Stimulated activated naive CD8-positive, alpha-beta T cell treated with anti-CD3 and anti-CD28 coated beads, Interleukin-15, Interleukin-2, amounts not matched to agents 100 ng/mL and 50 ng/mL, for 24 hours (primary cell): ENCODE measurements around the gene BCAN.
A peak's percentile ranks its signal among the peaks of the same experiment; 100 is the strongest.

Experiments
- H3K27ac Mint-ChIP-seq: one replicate; pipeline ENCODE4 v1.8.0; 2021; ENCODE audit warnings: mild to moderate bottlenecking, mixed read lengths
- H3K27me3 Mint-ChIP-seq: one replicate; pipeline ENCODE4 v1.8.0; 2021; ENCODE audit warnings: mixed read lengths
- H3K36me3 Mint-ChIP-seq: one replicate; pipeline ENCODE4 v1.8.0; 2021; ENCODE audit warnings: low read depth, mixed read lengths
- H3K4me1 Mint-ChIP-seq: one replicate; pipeline ENCODE4 v1.8.0; 2021; ENCODE audit warnings: low read depth, mixed read lengths
- H3K4me3 Mint-ChIP-seq: one replicate; pipeline ENCODE4 v1.8.0; 2021; ENCODE audit warnings: mild to moderate bottlenecking, mixed read lengths
- H3K9me3 Mint-ChIP-seq: one replicate; pipeline ENCODE4 v1.8.0; 2021; ENCODE audit warnings: mixed read lengths

The BCAN gene

GRCh38 chr1:156703336-156703735 lies 61.4 kb downstream of the BCAN start:
- no peaks in the 10 kb centered on the region for H3K36me3 Mint-ChIP-seq
- peaks cover 32% of the 10 kb centered on the region for H3K27me3 Mint-ChIP-seq
- no peak overlapping the region for H3K27ac Mint-ChIP-seq
- H3K9me3 Mint-ChIP-seq, result no peaks in the 10 kb centered on the region
- H3K4me3 Mint-ChIP-seq, result no peak overlapping the region
- H3K4me1 Mint-ChIP-seq, result peaks cover 27% of the 10 kb centered on the region

GRCh38 chr1:156703741-156704140 lies 61.8 kb downstream of the BCAN start:
- Mint-ChIP-seq H3K4me3 (no peak overlapping the region), H3K36me3 (no peaks in the 10 kb centered on the region), H3K4me1 (peaks cover 27% of the 10 kb centered on the region), H3K27ac (no peak overlapping the region), H3K27me3 (peaks cover 32% of the 10 kb centered on the region), H3K9me3 (no peaks in the 10 kb centered on the region)

- H3K4me1 Mint-ChIP-seq, result peaks cover 27% of the 10 kb centered on the region
- no peaks in the 10 kb centered on the region for H3K9me3 Mint-ChIP-seq
- no peak overlapping the region for H3K27ac Mint-ChIP-seq
- peaks cover 29% of the 10 kb centered on the region for H3K27me3 Mint-ChIP-seq
- no peaks in the 10 kb centered on the region for H3K36me3 Mint-ChIP-seq
- no peak overlapping the region for H3K4me3 Mint-ChIP-seq
Measured at GRCh38 chr1:156704166-156704711, 62.3 kb downstream of the BCAN start.

DNA sequence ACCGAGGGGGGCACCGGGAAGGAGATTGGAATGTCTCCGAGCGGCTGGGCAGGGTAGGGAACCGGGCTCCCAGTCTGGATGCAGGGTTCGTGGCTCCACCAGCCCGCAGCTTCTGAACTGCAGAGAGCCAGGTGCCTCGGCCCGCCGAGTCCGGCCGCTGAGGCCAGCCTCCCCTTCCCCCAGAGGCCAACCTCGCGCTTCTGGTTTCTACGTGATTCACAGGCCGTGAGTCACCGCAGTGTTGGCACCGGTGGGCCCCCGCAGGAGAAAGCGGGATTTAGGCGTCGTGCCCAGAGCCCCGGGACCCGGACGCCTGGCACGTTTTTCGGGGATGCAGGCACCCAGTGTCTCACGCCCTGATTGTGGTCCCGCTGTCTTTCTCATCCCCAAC lies 63.0 kb downstream of the BCAN start:
- Mint-ChIP-seq H3K27ac (no peak overlapping the region), H3K36me3 (no peaks in the 10 kb centered on the region)

DNA sequence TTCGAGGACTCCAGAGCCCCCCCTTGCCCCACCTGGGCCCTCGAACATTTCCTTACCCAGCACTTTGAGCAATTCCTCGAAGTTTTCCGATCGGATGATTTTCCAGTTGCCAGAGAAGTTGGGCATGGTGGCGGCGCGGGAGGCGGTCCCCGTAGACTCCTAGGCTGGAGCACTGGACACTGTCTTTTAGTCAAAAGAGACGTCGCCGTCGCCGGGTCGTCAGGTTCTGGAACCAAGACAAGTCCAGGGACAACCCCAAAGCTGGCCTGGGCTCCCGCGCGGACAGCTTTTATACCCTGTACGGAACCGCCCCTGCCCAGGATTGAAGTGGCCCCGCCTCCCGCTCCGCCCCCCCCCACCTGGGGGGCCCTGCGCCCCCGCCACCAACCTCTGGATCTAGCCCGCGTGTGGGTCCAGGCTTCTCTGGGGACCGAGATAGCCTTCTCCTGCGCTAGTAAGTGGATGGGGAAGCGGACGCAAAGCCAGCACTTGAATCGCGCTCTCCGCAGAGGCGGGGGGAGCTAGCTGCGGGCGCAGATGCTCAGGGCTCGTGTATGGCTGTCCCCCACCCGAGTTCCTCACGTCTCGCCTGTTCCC lies 63.5 kb downstream of the BCAN start, which contains the start of gene CRABP2:
TSS of gene CRABP2 (minus strand) at position 263 of the 597 bp plus-strand sequence. CDS start at position 126, 137 bp downstream.
- Mint-ChIP-seq H3K9me3 (no peaks in the 10 kb centered on the region), H3K4me1 (peaks cover 27% of the 10 kb centered on the region), H3K36me3 (no peaks in the 10 kb centered on the region), H3K27me3 (peaks cover 29% of the 10 kb centered on the region), H3K27ac (peak within 1 kb of the TSS; percentile 55), H3K4me3 (peak within 1 kb of the TSS; percentile 78)

More for the DNA sequence above, 63.0 kb downstream of the BCAN start:
- H3K4me3 Mint-ChIP-seq, result peak overlapping the region; percentile 20
- peaks cover 29% of the 10 kb centered on the region for H3K27me3 Mint-ChIP-seq
- H3K9me3 Mint-ChIP-seq, result no peaks in the 10 kb centered on the region
- peaks cover 27% of the 10 kb centered on the region for H3K4me1 Mint-ChIP-seq

DNA sequence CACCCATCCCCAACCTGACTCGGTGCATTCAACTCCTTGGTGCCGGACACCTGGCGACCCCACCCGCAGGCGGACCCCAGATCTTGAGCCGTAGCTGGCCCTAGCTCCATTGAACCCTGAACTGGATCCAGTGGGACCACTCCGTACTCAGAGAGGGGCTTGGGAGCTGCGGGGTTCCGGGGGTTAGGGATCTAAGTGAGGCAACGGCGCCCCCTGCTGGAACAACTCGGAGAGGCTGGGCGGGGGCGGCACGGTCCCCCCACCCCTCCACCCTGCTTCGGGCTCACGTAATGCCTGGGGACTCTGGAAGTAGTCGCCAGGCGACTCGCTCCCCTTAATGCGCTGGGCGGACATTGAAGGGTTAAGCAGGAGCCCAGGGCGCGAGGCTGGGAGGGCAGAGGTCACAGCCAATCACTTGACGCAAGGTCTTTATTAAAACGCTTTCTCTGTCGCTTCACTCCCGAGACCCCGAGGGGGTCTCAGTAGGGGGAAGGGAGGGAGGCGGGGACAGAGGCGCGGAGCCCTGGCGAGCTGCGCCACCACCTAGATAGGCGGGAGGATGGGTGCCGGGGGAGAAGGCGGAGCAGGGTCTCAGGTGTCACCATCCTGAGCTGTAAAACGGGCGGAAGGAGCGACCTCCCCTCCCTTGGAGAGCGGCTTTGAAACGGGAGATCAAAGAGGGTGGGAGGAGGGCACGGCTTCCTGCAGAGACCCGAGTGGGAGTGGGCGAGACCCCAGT lies 64.2 kb downstream of the BCAN start:
- H3K27ac Mint-ChIP-seq, result peak overlapping the region; percentile 55

DNA sequence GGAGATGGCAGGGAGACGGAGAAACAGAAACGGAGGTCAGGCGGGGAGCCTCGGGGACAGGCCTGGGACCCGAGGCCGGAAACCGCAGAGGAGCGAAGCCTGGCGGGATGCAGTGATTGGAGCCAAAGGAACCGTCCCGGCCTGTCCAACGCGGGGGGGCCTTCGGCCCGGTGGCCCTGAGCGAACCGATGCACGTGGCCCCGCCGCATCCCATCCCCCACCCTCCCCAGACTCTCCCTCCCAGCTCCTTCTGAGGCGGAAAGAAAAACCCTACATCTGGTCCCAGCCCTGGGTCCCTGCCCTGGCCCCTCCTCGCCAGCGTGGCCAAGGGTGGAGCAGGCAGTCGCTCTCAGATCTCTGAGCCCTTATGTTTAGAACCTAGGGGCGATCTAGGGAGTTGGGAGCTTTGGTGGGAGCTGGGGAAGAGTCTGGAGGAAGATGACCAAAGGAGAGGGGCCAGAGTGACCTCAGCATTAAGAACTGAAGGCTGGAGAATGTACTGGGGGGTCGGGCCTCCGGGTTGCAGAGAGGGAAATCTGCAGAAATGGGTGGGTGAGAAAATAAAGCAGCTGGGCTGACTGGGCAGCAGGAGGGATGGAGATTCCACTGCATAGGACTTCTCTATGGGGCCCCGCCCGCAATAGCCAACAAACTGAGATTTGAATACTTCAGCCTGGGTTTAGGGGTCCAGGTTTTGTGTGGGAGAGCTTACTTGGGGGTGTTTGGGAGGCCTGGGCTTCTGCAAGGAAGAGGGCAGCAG lies 64.9 kb downstream of the BCAN start:
- H3K4me1 Mint-ChIP-seq, result peaks cover 27% of the 10 kb centered on the region
- H3K36me3 Mint-ChIP-seq, result no peaks in the 10 kb centered on the region
- H3K27ac Mint-ChIP-seq, result peak overlapping the region; percentile 55
- H3K27me3 Mint-ChIP-seq, result peaks cover 21% of the 10 kb centered on the region
- peak overlapping the region; percentile 78 for H3K4me3 Mint-ChIP-seq
- no peaks in the 10 kb centered on the region for H3K9me3 Mint-ChIP-seq

More for the DNA sequence above, 64.2 kb downstream of the BCAN start:
- Mint-ChIP-seq H3K4me3 (peak overlapping the region; percentile 78), H3K9me3 (no peaks in the 10 kb centered on the region), H3K36me3 (no peaks in the 10 kb centered on the region), H3K27me3 (peaks cover 26% of the 10 kb centered on the region), H3K4me1 (peaks cover 27% of the 10 kb centered on the region)

DNA sequence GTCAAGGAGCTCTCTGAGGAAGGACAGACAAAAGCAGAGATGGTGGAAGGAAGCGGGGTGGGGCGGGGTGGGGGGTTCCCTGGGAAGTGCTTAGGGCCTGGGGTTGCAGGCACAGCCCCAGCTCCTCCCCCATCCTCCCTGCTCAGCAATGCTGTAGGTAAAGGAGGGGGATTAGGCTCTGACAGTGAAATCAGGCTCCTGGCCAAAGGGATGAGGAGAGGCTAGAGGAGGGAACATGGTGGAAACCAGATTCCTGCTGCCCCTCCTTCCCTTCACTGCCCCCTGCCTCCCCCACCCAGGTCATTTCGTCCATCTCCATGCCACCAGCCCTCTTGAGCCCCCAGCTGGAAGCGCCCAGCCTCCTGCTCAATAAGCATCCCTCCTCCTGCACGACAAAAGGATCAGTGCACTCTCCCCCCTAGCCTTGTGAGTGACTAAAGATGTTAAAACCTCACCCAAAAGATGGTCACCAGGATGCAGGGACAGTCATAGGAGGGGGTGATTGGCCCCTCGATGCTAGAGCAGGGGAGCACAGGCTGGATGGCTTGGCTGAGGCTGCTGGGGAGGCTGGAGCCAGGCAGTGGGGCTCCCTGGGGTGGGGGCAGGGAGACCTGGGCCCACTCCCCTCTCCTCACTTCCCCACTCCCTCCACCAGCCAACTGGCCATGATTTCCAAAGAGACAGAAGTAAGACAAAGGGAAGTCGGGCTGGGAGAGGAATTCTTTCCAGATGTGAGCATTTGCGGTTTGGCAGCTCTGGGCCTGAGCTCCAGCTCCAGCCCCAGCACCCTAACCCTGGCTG lies 65.7 kb downstream of the BCAN start:
- Mint-ChIP-seq H3K27ac (no peak overlapping the region), H3K4me3 (peak overlapping the region; percentile 13), H3K36me3 (no peaks in the 10 kb centered on the region), H3K4me1 (peaks cover 27% of the 10 kb centered on the region), H3K27me3 (peaks cover 21% of the 10 kb centered on the region), H3K9me3 (no peaks in the 10 kb centered on the region)

- Mint-ChIP-seq H3K9me3 (no peaks in the 10 kb centered on the region), H3K4me1 (peaks cover 27% of the 10 kb centered on the region), H3K36me3 (no peaks in the 10 kb centered on the region), H3K27me3 (peaks cover 18% of the 10 kb centered on the region), H3K27ac (no peak overlapping the region), H3K4me3 (no peak overlapping the region)
Measured at GRCh38 chr1:156708218-156708661, 66.3 kb downstream of the BCAN start.

GRCh38 chr1:156709031-156709430 lies 67.1 kb downstream of the BCAN start:
- no peaks in the 10 kb centered on the region for H3K9me3 Mint-ChIP-seq
- peaks cover 27% of the 10 kb centered on the region for H3K4me1 Mint-ChIP-seq
- H3K27ac Mint-ChIP-seq, result no peak overlapping the region
- H3K36me3 Mint-ChIP-seq, result no peaks in the 10 kb centered on the region
- H3K27me3 Mint-ChIP-seq, result peaks cover 10% of the 10 kb centered on the region
- H3K4me3 Mint-ChIP-seq, result no peak overlapping the region
